GM12878 (cell line): ENCODE results near the gene HSD17B11. TPM values are rescaled to one million over a fixed set of nuclear protein-coding genes. Genes with fewer than 3 reads are reported as not detected.

Experiments used
- ATAC-seq: fragments of 200-7000 bp; cut with Tn5 transposase; 3 replicates; pipeline ENCODE4 v1.9.1; 2020; ENCODE audit warnings: mild to moderate bottlenecking, moderate library complexity
- BruUV-seq: library from RNA; stranded (reverse); fragments of 400-500 nt; replicated peaks from 2 replicates; lab custom pipeline; 2021; lab: Mats Ljungman, UMichigan
- CTCF ChIA-PET: fragments of 300-600 bp; sonication (Branson Sonifier 250); formaldehyde crosslinking; extraction: SDS; loops from one replicate; lab custom pipeline; 2021; ENCODE audit warnings: inconsistent platforms; lab: Yijun Ruan, JAX
- POLR2A ChIA-PET: fragments of 350-600 bp; formaldehyde crosslinking; extraction: SDS; loops from one replicate; lab custom pipeline; 2021; ENCODE audit warnings: inconsistent platforms; lab: Charles Lee
- RAD21 ChIA-PET: fragments of 300-600 bp; sonication (Branson Sonifier 250); formaldehyde crosslinking; loops from one replicate; lab custom pipeline; 2023; ENCODE audit warnings: antibody characterized with exemption; ENCODE audit not compliant: unreplicated experiment; lab: Charles Lee
- SMC1A ChIA-PET: fragments of 300-600 bp; sonication (Branson Sonifier 250); formaldehyde crosslinking; loops from one replicate; lab custom pipeline; 2023; ENCODE audit not compliant: unreplicated experiment, uncharacterized antibody; lab: Charles Lee
- DNase-seq: peaks from one replicate; pipeline ENCODE4 v3.0.0-alpha.2; 2011; ENCODE audit warnings: low read depth, low spot score
- FAIRE-seq: peaks from 3 replicates; lab custom pipeline; 2011; peaks lifted over from hg19 to GRCh38; lab: Jason Lieb, UNC
- H2AFZ ChIP-seq: 2 replicates; pipeline ENCODE4 v1.6.0; 2011; ENCODE audit warnings: low read depth, low read length, control low read depth; ENCODE audit not compliant: control insufficient read depth
- H3K27ac ChIP-seq: 2 replicates; pipeline ENCODE4 v1.5.1; 2011; ENCODE audit warnings: control low read depth; ENCODE audit not compliant: control insufficient read depth, insufficient read depth
- H3K27me3 ChIP-seq, 2 experiments: replicated peaks in 1 of 2; 2 replicates each; pipeline versions ENCODE4 v1.6.0 to v1.6.1; 2011; ENCODE audit warnings: low read length in 1 of 2; ENCODE audit not compliant: control insufficient read depth in 2 of 2, insufficient read depth in 2 of 2
- H3K36me3 ChIP-seq, 2 experiments: 2 replicates each; pipeline ENCODE4 v1.5.1; 2011; ENCODE audit warnings: low read length in 1 of 2; ENCODE audit not compliant: control insufficient read depth in 2 of 2, insufficient read depth in 2 of 2
- H3K4me1 ChIP-seq: 2 replicates; pipeline ENCODE4 v1.6.1; 2011; ENCODE audit warnings: mild to moderate bottlenecking, low read length, moderate library complexity, mixed read lengths; ENCODE audit not compliant: control insufficient read depth, insufficient read depth
- H3K4me2 ChIP-seq: 2 replicates; pipeline ENCODE4 v1.6.0; 2011; ENCODE audit warnings: control low read depth; ENCODE audit not compliant: control insufficient read depth, insufficient read depth
- H3K4me3 ChIP-seq: fragments of 200-600 bp; sonication (generic); 2 replicates; pipeline ENCODE4 v1.5.1; 2016
- H3K79me2 ChIP-seq: 2 replicates; pipeline ENCODE4 v1.6.0; 2011; ENCODE audit warnings: low read length; ENCODE audit not compliant: control insufficient read depth, insufficient read depth
- H3K9ac ChIP-seq: 2 replicates; pipeline ENCODE4 v1.8.0; 2011; ENCODE audit warnings: low read length, control low read depth, mixed read lengths; ENCODE audit not compliant: control insufficient read depth, insufficient read depth
- H3K9me3 ChIP-seq: replicated peaks from 3 replicates; pipeline ENCODE4 v1.5.1; 2011; ENCODE audit warnings: mild to moderate bottlenecking, low read length; ENCODE audit not compliant: control insufficient read depth, insufficient read depth
- H4K20me1 ChIP-seq: 2 replicates; pipeline ENCODE4 v1.6.0; 2011; ENCODE audit not compliant: control insufficient read depth, insufficient read depth
- BCL3 ChIP-seq: IDR thresholded peaks from 2 replicates; pipeline ENCODE4 v1.6.1; 2011; ENCODE audit warnings: borderline replicate concordance, low read depth, mild to moderate bottlenecking, moderate library complexity, low read length; ENCODE audit not compliant: insufficient read depth, poor library complexity, severe bottlenecking
- CBX3 ChIP-seq: fragments of 200-600 bp; sonication (generic); IDR thresholded peaks from 2 replicates; pipeline ENCODE4 v1.6.1; 2016; ENCODE audit warnings: low read depth, borderline replicate concordance
- CREM ChIP-seq: IDR thresholded peaks from 2 replicates; pipeline ENCODE4 v1.6.1; 2014; ENCODE audit warnings: antibody characterized with exemption, low read depth
- EED ChIP-seq: sonication (generic); IDR thresholded peaks from 2 replicates; pipeline ENCODE4 v1.6.1; 2016; ENCODE audit warnings: antibody characterized with exemption, low read depth
- IKZF1 ChIP-seq: fragments of 450-650 bp; conservative IDR thresholded peaks from 2 replicates; pipeline ENCODE4 v1.6.1; 2017; ENCODE audit warnings: antibody characterized with exemption, mild to moderate bottlenecking
- LARP7 ChIP-seq: fragments of 450-650 bp; IDR thresholded peaks from 2 replicates; pipeline ENCODE4 v1.6.1; 2017; ENCODE audit warnings: mild to moderate bottlenecking
- MYC ChIP-seq: IDR thresholded peaks from 2 replicates; pipeline ENCODE4 v1.6.1; 2011; ENCODE audit warnings: mild to moderate bottlenecking, low read length, moderate library complexity, inconsistent platforms; ENCODE audit not compliant: insufficient read depth, insufficient replicate concordance, insufficient read length, severe bottlenecking
- NFIC ChIP-seq: IDR thresholded peaks from 2 replicates; pipeline ENCODE4 v1.6.1; 2012; ENCODE audit warnings: low read depth, mild to moderate bottlenecking, inconsistent platforms, low read length, moderate library complexity
- RB1 ChIP-seq: fragments of 450-650 bp; formaldehyde crosslinking; IDR thresholded peaks from 2 replicates; pipeline ENCODE4 v1.6.1; 2017; ENCODE audit warnings: mild to moderate bottlenecking, borderline replicate concordance
- SIN3A ChIP-seq: IDR thresholded peaks from 2 replicates; pipeline ENCODE4 v1.6.1; 2012; ENCODE audit warnings: low read depth, low read length, improper control_type of control experiment
- SMAD5 ChIP-seq: IDR thresholded peaks from 2 replicates; pipeline ENCODE4 v1.6.1; 2016; ENCODE audit warnings: antibody characterized with exemption, low read depth
- SMARCA5 ChIP-seq: fragments of 450-650 bp; IDR thresholded peaks from 2 replicates; pipeline ENCODE4 v1.6.1; 2017; ENCODE audit warnings: mild to moderate bottlenecking
- SREBF1 ChIP-seq: IDR thresholded peaks from 2 replicates; pipeline ENCODE4 v1.6.1; 2012; ENCODE audit warnings: mild to moderate bottlenecking, low read length
- SREBF2 ChIP-seq: IDR thresholded peaks from 2 replicates; pipeline ENCODE4 v1.6.1; 2012; ENCODE audit warnings: mild to moderate bottlenecking, low read length
- USF2 ChIP-seq: IDR thresholded peaks from 2 replicates; pipeline ENCODE4 v1.6.1; 2011; ENCODE audit warnings: low read depth, low read length, improper control_type of control experiment, borderline replicate concordance
- YBX1 ChIP-seq: fragments of 450-650 bp; IDR thresholded peaks from 2 replicates; pipeline ENCODE4 v1.6.1; 2016; ENCODE audit warnings: antibody characterized with exemption
- WGBS: methylation state at CpG from one replicate; pipeline ENCODE4 v1.1.6; 2016; ENCODE audit warnings: low lambda C conversion rate; ENCODE audit not compliant: insufficient replicate concordance, insufficient coverage; ENCODE audit errors: missing lambda C conversion rate; 5-methylcytosine and 5-hydroxymethylcytosine counted together
- in situ Hi-C: fragments of 300-500 bp; cut with MboI; formaldehyde crosslinking; loops from 9 replicates; pipeline ENCODE4 v1.14.3; 2018; ENCODE audit warnings: mixed read lengths
- intact Hi-C: fragments of 100-400 bp; cut with micrococcal nuclease; formaldehyde crosslinking; loops from one replicate; pipeline ENCODE4 v1.14.2; 2022; ENCODE audit not compliant: unreplicated experiment
- polyA plus RNA-seq, 11 experiments: library from polyadenylated mRNA; depleted of rRNA in 4 of 11; unstranded in 6 of 11; stranded (reverse) in 5 of 11; fragments of >200 nt; fragmentation: Nextera tagmentation in 4 of 11; fragmentation: Illumina TruSeq in 1 of 11; extraction: Ambion mirVana in 4 of 11; extraction: Trizol in 1 of 11; gene quantifications; 1 replicate in 1 of 11; 2 replicates in 10 of 11; pipeline versions ENCODE4 v1.2.1 to v1.2.3, GENCODE V29; 2011 to 2016; ENCODE audit warnings: inconsistent platforms in 2 of 11, missing spikeins in 2 of 11, low read depth in 1 of 11
- total RNA-seq, 4 experiments: library from RNA; depleted of rRNA in 3 of 4; stranded (reverse); fragments of >200 nt in 3 of 4; fragmentation: Illumina TruSeq in 1 of 4; extraction: Trizol in 1 of 4; gene quantifications; 2 replicates each; pipeline versions ENCODE4 v1.2.1 to v1.2.3, GENCODE V29; 2013 to 2021

HSD17B11 gene
- total and polyA plus RNA-seq, 10 of the 15 experiments (the other 5 are each of a cell fraction or from before 2014, with no cell fraction given), result 10.3 to 29.5 (median 17.7) TPM

GRCh38 chr4:87388901-87389300 is 2.1 kb downstream of the HSD17B11 start:
- ChIA-PET CTCF (interaction anchor here (1.0 to 5.2 kb wide), 3 partner anchors 13 to 937 kb away, joined by 3 to 43 read pairs (median 25); no protein-coding TSS in a partner anchor), SMC1A (interaction anchor here (0.6 to 6.8 kb wide), 8 partner anchors 9 to 77 kb away, joined by 3 to 54 read pairs (median 4); partner anchors contain the start of gene NUDT9), POLR2A (interaction anchor here (1.4 kb wide), 1 partner anchor 9 kb away, joined by 5 read pairs; no protein-coding TSS in a partner anchor), RAD21 (interaction anchor here (1.1 to 1.9 kb wide), 5 partner anchors 12 to 35 kb away, joined by 3 to 10 read pairs (median 6); partner anchors contain the start of gene NUDT9)
- FAIRE-seq (no peak), DNase-seq (no peak), ATAC-seq (0 out of 3 replicates have a peak, but pooled peaks have one; percentile 9)
- no peaks in the 10 kb centered on the region for H4K20me1 ChIP-seq
- 0 out of 2 replicates have a peak overlapping the region, but pooled peaks have one; percentile 34 for H3K4me3 ChIP-seq
- intact Hi-C loops, result no loop called here
- no peaks in the 10 kb centered on the region for H3K27me3 ChIP-seq
- TF ChIP-seq SMAD5 (no peak), IKZF1 (no peak), CBX3 (no peak), YBX1 (no peak)
- peaks cover 23% of the 10 kb centered on the region for H3K79me2 ChIP-seq
- no peaks in the 10 kb centered on the region for H3K9me3 ChIP-seq
- peaks cover 3% of the 10 kb centered on the region; the same call in 1 of the 2 replicates for H3K4me1 ChIP-seq
- H3K9ac ChIP-seq, result no peak overlapping the region
- no peak overlapping the region for H3K27ac ChIP-seq
- in situ Hi-C loops, result no loop called here
- no TSS peak for BruUV-seq
- H3K36me3 ChIP-seq, result no peaks in the 10 kb centered on the region
- WGBS, result 48% methylated on average over 3 of the region's 3 CpGs
- H3K4me2 ChIP-seq, result peak overlapping the region; percentile 75
- H2AFZ ChIP-seq, result no peak overlapping the region; the same call in 1 of the 2 replicates

- Histone ChIP-seq H2AFZ (no peak overlapping the region; the same call in 1 of the 2 replicates), H4K20me1 (no peaks in the 10 kb centered on the region), H3K27ac (no peak overlapping the region), H3K36me3 (no peaks in the 10 kb centered on the region), H3K27me3 (no peaks in the 10 kb centered on the region), H3K79me2 (peaks cover 23% of the 10 kb centered on the region), H3K4me3 (no peak overlapping the region), H3K4me2 (peak overlapping the region; percentile 47), H3K4me1 (peaks cover 3% of the 10 kb centered on the region; the same call in 1 of the 2 replicates), H3K9me3 (no peaks in the 10 kb centered on the region), H3K9ac (no peak overlapping the region)
- intact Hi-C loops, result no loop called here
- in situ Hi-C loops, result no loop called here
- POLR2A ChIA-PET, result no interaction called here
- 96% methylated on average over 3 of the region's 3 CpGs for WGBS
- RAD21 ChIA-PET, result interaction anchor here (1.1 to 1.9 kb wide), 2 partner anchors 11 to 35 kb away, joined by 4 to 7 read pairs; partner anchors contain the start of gene NUDT9
- no peak for ATAC-seq
- BruUV-seq, result no TSS peak
- SMC1A ChIA-PET, result interaction anchor here (3.5 to 6.8 kb wide), 2 partner anchors 10 to 79 kb away, joined by 16 to 54 read pairs; no protein-coding TSS in a partner anchor
- CTCF ChIA-PET, result interaction anchor here (0.6 to 5.2 kb wide), 3 partner anchors 52 to 79 kb away, joined by 3 to 43 read pairs (median 3); no protein-coding TSS in a partner anchor
- FAIRE-seq, result no peak
- DNase-seq, result no peak
- TF ChIP-seq SREBF2 (no peak), USF2 (no peak), NFIC (no peak), MYC (no peak), SREBF1 (no peak), LARP7 (no peak), SIN3A (no peak), SMAD5 (no peak), BCL3 (no peak), EED (no peak), SMARCA5 (no peak), CREM (no peak), RB1 (no peak)
Measured at GRCh38 chr4:87387237-87387636, 3.8 kb downstream of the HSD17B11 start.
